ENCODE data around the gene CBFA2T3. TPM values are rescaled to one million over a fixed set of nuclear protein-coding genes. Genes with fewer than 3 reads are reported as not detected.

CBFA2T3 gene
- total and polyA plus RNA-seq, 9 donors: 0.53 to 2.8 (median 1.2) TPM; not detected in 1

DNA sequence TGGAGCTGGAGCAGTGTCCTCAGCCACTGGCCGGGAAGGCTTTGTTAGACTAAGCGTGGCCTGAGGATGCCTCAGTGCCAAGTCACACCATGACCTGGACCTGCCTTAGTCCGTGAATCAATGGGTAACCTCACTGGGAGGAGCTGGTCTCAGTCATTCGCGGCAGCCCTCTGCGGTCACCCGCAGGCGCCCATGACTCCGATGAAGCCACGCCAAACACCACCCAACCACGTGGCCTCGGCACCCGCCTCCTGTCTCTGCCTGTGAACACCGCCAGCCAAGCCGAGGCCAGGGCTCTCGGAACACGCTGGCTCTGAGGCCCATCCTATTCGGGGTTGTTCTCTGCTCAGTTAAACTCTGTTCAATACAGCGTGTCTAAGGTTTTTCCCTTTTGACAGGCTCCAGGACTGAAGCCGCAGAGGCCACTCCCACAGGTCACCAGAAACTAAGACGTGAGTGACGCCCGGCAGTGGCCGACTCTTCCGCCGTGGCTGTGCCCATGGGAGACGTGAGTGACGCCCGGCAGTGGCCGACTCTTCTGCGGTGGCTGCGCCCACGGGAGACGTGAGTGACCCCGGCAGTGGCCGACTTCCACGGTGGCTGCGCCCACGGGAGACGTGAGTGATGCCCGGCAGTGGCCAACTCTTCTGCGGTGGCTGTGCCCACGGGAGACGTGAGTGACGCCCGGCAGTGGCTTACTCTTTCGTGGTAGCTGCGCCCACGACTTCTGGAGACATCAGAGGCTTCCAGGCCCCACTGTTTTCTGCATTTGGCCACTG is 93.7 kb downstream of the CBFA2T3 start:
- 90 to 92% (median 90%) methylated on average over 47 to 49 of the region's 49 CpGs for WGBS, 3 donors

DNA sequence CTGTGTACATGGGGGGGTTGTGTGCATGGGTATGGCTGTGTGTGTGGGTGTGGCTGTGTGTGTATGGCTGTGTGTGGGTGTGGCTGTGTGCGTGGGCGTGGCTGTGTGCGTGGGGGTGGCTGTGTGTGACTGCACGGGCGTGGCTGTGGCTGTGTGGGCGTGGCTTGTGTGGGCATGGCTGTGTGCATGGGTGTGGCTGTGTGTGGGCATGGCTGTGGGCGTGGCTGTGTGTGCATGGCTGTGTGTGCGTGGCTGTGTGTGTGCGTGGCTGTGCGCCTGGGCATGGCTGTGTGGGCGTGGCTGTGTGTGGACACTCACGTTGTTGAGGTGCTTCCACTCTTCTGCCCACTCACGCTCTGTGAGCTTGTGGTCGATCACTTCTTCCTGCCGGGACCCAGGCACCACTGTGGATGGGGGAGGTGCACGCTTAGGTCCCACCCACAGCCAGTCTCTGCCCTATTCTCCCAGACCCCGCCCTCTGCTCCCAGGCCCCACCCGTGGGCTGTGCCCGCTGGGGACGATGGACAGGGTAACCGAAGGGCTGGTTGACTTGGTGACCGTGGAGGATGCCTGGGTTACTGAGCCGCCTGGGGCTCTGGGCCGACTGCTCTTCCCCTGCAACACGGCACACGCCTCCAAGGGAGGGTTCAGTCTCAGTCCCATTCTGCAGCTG is 94.5 kb downstream of the CBFA2T3 start:
- TF ChIP-seq POLR2A (IDR thresholded peaks at IDR 0.05): no peak
- TF ChIP-seq CTCF (IDR thresholded peaks at IDR 0.05): no peak
- no peak for TF ChIP-seq EP300 (IDR thresholded peaks at IDR 0.05)
- WGBS, 3 donors: 77 to 83% (median 81%) methylated on average over 26 of the region's 26 CpGs
- Histone ChIP-seq H3K9me3 (no peaks in the 10 kb centered on the region), H3K36me3 (no peaks in the 10 kb centered on the region), H3K4me1 (ENCODE audit: insufficient read depth) (peaks cover 6% of the 10 kb centered on the region), H3K4me3 (no peak overlapping the region), H3K27ac (no peak overlapping the region), H3K27me3 (no peaks in the 10 kb centered on the region)
- DNase-seq: no peak
- intact Hi-C loops (cut with DNase I): no loop called here

More for the DNA sequence above, 93.7 kb downstream of the CBFA2T3 start:
- H3K4me3 ChIP-seq: no peak overlapping the region
- H3K9me3 ChIP-seq: no peaks in the 10 kb centered on the region
- intact Hi-C loops (cut with DNase I): no loop called here
- H3K36me3 ChIP-seq: no peaks in the 10 kb centered on the region
- H3K27ac ChIP-seq: no peak overlapping the region
- H3K27me3 ChIP-seq: no peaks in the 10 kb centered on the region
- peaks cover 6% of the 10 kb centered on the region for H3K4me1 ChIP-seq (ENCODE audit: insufficient read depth)
- TF ChIP-seq EP300 (IDR thresholded peaks at IDR 0.05) (no peak), CTCF (IDR thresholded peaks at IDR 0.05) (no peak), POLR2A (IDR thresholded peaks at IDR 0.05) (no peak)
- DNase-seq: no peak

DNA sequence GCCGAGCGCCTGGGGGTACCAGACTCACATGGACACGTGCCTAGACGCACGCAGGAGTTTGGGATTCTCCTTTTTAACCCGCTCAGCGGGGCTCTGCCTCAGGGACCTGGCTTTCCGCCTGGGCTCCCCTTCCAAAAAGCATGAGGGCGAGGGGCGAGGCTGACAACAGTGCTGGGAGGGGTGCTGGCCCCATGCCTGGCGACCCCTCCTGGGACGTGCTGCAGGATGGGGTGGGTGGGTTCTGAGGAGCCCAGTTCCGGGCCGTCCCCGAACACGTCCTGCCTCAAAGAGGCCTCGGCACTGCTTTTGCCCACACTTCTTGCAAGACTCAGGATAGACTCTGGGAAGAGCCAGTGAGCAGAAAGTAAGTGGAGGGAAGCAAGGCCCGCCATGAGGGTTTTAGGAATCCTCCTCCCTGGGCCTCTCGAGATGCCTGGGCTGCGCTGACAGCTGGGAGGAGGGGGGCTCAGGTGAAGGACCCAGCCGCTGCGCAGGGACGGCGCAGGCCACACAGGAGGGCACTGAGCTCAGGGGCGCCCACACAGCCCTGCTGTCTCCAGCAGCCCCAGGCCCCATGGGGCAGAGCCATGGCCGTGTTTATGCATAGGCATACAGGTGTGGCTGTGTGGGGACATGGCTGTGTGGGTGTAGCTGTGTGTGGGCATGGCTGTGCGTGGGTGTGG is 95.2 kb downstream of the CBFA2T3 start:
- Histone ChIP-seq H3K9me3 (no peaks in the 10 kb centered on the region), H3K4me3 (no peak overlapping the region), H3K27ac (no peak overlapping the region), H3K36me3 (no peaks in the 10 kb centered on the region), H3K4me1 (ENCODE audit: insufficient read depth) (peaks cover 5% of the 10 kb centered on the region), H3K27me3 (no peaks in the 10 kb centered on the region)
- DNase-seq: no peak
- WGBS, 3 donors: 54 to 71% (median 64%) methylated on average over 27 of the region's 27 CpGs
- intact Hi-C loops (cut with DNase I): no loop called here
- TF ChIP-seq POLR2A (IDR thresholded peaks at IDR 0.05) (no peak), EP300 (IDR thresholded peaks at IDR 0.05) (no peak), CTCF (IDR thresholded peaks at IDR 0.05) (no peak)

DNA sequence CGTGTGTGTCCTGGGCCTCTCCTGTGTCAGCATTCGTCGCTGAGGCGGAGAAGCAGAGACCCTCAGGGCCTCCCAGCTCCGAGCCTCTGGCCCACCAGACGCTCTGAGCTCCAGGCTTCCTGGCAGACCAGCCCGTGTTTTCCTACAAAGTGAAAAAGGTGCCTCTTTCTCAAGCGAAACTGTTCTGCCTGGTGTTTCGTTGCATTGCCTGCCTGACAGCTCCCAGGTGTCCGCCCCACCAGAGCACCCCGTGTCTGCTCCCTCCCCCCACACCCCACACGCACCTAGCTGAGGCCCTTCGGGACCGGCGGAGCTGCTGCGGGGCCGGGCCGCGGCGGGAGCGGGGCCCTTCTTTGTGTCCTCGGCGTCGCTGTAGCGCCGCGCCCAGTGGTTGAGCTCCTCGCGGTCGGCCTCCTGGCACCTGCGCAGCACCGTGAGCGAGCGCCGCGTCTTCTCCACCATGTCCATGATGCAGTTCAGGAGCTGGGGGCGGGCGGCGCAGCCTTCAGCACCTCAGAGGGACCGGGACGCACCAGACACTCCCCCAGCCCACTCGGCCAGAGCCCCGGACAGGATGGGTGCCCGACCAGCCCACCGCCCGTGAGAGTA is 95.9 kb downstream of the CBFA2T3 start:
- Histone ChIP-seq H3K9me3 (no peaks in the 10 kb centered on the region), H3K4me1 (ENCODE audit: insufficient read depth) (no peaks in the 10 kb centered on the region), H3K4me3 (no peak overlapping the region), H3K27ac (no peak overlapping the region), H3K27me3 (no peaks in the 10 kb centered on the region), H3K36me3 (no peaks in the 10 kb centered on the region)
- DNase-seq: no peak
- TF ChIP-seq EP300 (IDR thresholded peaks at IDR 0.05): no peak
- TF ChIP-seq POLR2A (IDR thresholded peaks at IDR 0.05): no peak
- no peak for TF ChIP-seq CTCF (IDR thresholded peaks at IDR 0.05)
- 19 to 49% (median 25%) methylated on average over 31 to 46 of the region's 46 CpGs for WGBS, 3 donors
- intact Hi-C loops (cut with DNase I): no loop called here
